HCT116 (cell line): ENCODE measurements around the gene SLC28A3. TPM values are rescaled to one million over a fixed set of nuclear protein-coding genes. Genes with fewer than 3 reads are reported as not detected.

Experiments used
- ATAC-seq: fragments of 200-7000 bp; cut with Tn5 transposase; 2 replicates; pipeline ENCODE4 v1.9.1; 2020; ENCODE audit warnings: mild to moderate bottlenecking, moderate library complexity
- BruUV-seq: library from RNA; stranded (reverse); fragments of 400-500 nt; replicated peaks from 2 replicates; lab custom pipeline; 2021; lab: Mats Ljungman, UMichigan
- CTCF ChIA-PET: fragments of 300-600 bp; sonication (Branson Sonifier 250); formaldehyde crosslinking; loops from one replicate; lab custom pipeline; 2021; ENCODE audit warnings: antibody characterized with exemption; lab: Charles Lee
- POLR2A ChIA-PET: fragments of 300-600, 350-600 bp; sonication (Branson Sonifier 250); formaldehyde crosslinking; loops from one replicate; lab custom pipeline; 2021; ENCODE audit warnings: antibody characterized with exemption; lab: Charles Lee
- RAD21 ChIA-PET, 2 experiments: fragments of 300-600 bp; sonication (Branson Sonifier 250); formaldehyde crosslinking; loops; one replicate each; lab custom pipeline; 2023; ENCODE audit warnings: low total read pairs in 2 of 2; ENCODE audit not compliant: uncharacterized antibody in 2 of 2, unreplicated experiment in 2 of 2, low non-redundant PET in 1 of 2; lab: Charles Lee
- DNase-seq: peaks from one replicate; pipeline ENCODE4 v3.0.0-alpha.2; 2010; ENCODE audit warnings: low read depth, low spot score
- H2AFZ ChIP-seq: fragments of 200-600 bp; shearing (Covaris generic), sonication (generic); 2 replicates; pipeline ENCODE4 v1.6.1; 2017; ENCODE audit warnings: low read depth, mixed run types, mixed read lengths, antibody characterized with exemption, low read length; ENCODE audit not compliant: poor library complexity, severe bottlenecking
- H3K27ac ChIP-seq: 2 replicates; pipeline ENCODE4 v1.5.1; 2012; ENCODE audit warnings: low read depth, low read length
- H3K27me3 ChIP-seq: fragments of 200-600 bp; sonication (generic); 2 replicates; pipeline ENCODE4 v1.6.1; 2016; ENCODE audit warnings: mixed run types, low read length, mixed read lengths; ENCODE audit not compliant: insufficient read depth
- H3K36me3 ChIP-seq, 2 experiments: fragments of 200-500 bp in 1 of 2; fragments of 200-600 bp in 1 of 2; sonication (Bioruptor generic) in 1 of 2; sonication (generic) in 1 of 2; 2 replicates each; pipeline versions ENCODE4 v1.5.1 to v1.6.1; 2014 to 2016; ENCODE audit warnings: low read length in 2 of 2, inconsistent platforms in 1 of 2, mixed read lengths in 1 of 2, mixed run types in 1 of 2; ENCODE audit not compliant: insufficient read depth in 2 of 2, control insufficient read depth in 1 of 2
- H3K4me1 ChIP-seq, 2 experiments: fragments of 200-600 bp in 1 of 2; sonication (generic) in 1 of 2; 2 replicates each; pipeline versions ENCODE4 v1.5.1 to v1.6.1; 2012 to 2017; ENCODE audit warnings: low read length in 2 of 2, inconsistent platforms in 1 of 2, mild to moderate bottlenecking in 1 of 2, mixed read lengths in 1 of 2, mixed run types in 1 of 2, moderate library complexity in 1 of 2; ENCODE audit not compliant: insufficient read depth in 2 of 2, control insufficient read depth in 1 of 2
- H3K4me2 ChIP-seq: fragments of 200-600 bp; sonication (generic); 2 replicates; pipeline ENCODE4 v1.6.1; 2017; ENCODE audit warnings: mixed run types, low read length, mixed read lengths
- H3K4me3 ChIP-seq, 2 experiments: fragments of 200-600 bp in 1 of 2; sonication (generic) in 1 of 2; replicated peaks in 1 of 2; 2 replicates each; pipeline ENCODE4 v1.5.1; 2011 to 2016; ENCODE audit warnings: low read length in 2 of 2, control low read depth in 1 of 2, low read depth in 1 of 2, mild to moderate bottlenecking in 1 of 2, mixed read lengths in 1 of 2, mixed run types in 1 of 2
- H3K79me2 ChIP-seq: fragments of 200-600 bp; sonication (generic); 2 replicates; pipeline ENCODE4 v1.6.1; 2017; ENCODE audit warnings: mild to moderate bottlenecking, mixed run types, low read length, moderate library complexity, mixed read lengths; ENCODE audit not compliant: insufficient read depth
- H3K9ac ChIP-seq: fragments of 200-600 bp; sonication (generic); 2 replicates; pipeline ENCODE4 v1.6.1; 2016; ENCODE audit warnings: low read length, mixed read lengths
- H3K9me2 ChIP-seq: fragments of 200-600 bp; sonication (generic), shearing (Covaris generic); 2 replicates; pipeline ENCODE4 v1.6.1; 2017; ENCODE audit warnings: mixed run types, mild to moderate bottlenecking, moderate library complexity; ENCODE audit not compliant: insufficient read depth
- H3K9me3 ChIP-seq, 2 experiments: fragments of 200-500 bp in 1 of 2; fragments of 200-600 bp in 1 of 2; sonication (Bioruptor generic) in 1 of 2; sonication (generic) in 1 of 2; 2 replicates each; pipeline ENCODE4 v1.6.1; 2014 to 2017; ENCODE audit warnings: low read length in 2 of 2, mixed read lengths in 2 of 2, inconsistent platforms in 1 of 2, low read depth in 1 of 2, mild to moderate bottlenecking in 1 of 2, mixed run types in 1 of 2, moderate library complexity in 1 of 2; ENCODE audit not compliant: control insufficient read depth in 1 of 2, insufficient read depth in 1 of 2
- H4K20me1 ChIP-seq: fragments of 200-600 bp; sonication (generic), shearing (Covaris generic); 2 replicates; pipeline ENCODE4 v1.6.1; 2017; ENCODE audit warnings: mixed run types, mild to moderate bottlenecking, moderate library complexity; ENCODE audit not compliant: insufficient read depth
- ATF3 ChIP-seq: IDR thresholded peaks from 2 replicates; pipeline ENCODE4 v1.6.1; 2012
- CBX3 ChIP-seq: IDR thresholded peaks from 2 replicates; pipeline ENCODE4 v1.6.1; 2012; ENCODE audit warnings: low read depth
- CEBPB ChIP-seq: IDR thresholded peaks from 2 replicates; pipeline ENCODE4 v1.6.1; 2012; ENCODE audit warnings: low read depth
- EGR1 ChIP-seq: IDR thresholded peaks from 2 replicates; pipeline ENCODE4 v1.6.1; 2012; ENCODE audit warnings: low read depth
- ELF1 ChIP-seq: IDR thresholded peaks from 2 replicates; pipeline ENCODE4 v1.6.1; 2012; ENCODE audit warnings: low read depth, borderline replicate concordance
- EZH2 ChIP-seq: fragments of 200-600 bp; sonication (generic); IDR thresholded peaks from 2 replicates; pipeline ENCODE4 v1.6.1; 2017; ENCODE audit warnings: antibody characterized with exemption, mixed run types
- EZH2phosphoT487 ChIP-seq: fragments of 200-600 bp; IDR thresholded peaks from 2 replicates; pipeline ENCODE4 v1.6.1; 2018; ENCODE audit warnings: antibody characterized with exemption, borderline replicate concordance
- JUND ChIP-seq: IDR thresholded peaks from 2 replicates; pipeline ENCODE4 v1.6.1; 2012
- MAX ChIP-seq: IDR thresholded peaks from 2 replicates; pipeline ENCODE4 v1.6.1; 2012
- POLR2A ChIP-seq: IDR thresholded peaks from 2 replicates; pipeline ENCODE4 v1.7.0; 2011; ENCODE audit warnings: borderline replicate concordance; ENCODE audit not compliant: insufficient read depth, insufficient read length; ENCODE audit errors: extremely low read depth
- POLR2AphosphoS5 ChIP-seq: IDR thresholded peaks from 2 replicates; pipeline ENCODE4 v1.6.1; 2011; ENCODE audit warnings: mild to moderate bottlenecking, low read depth, low read length, moderate library complexity
- RAD21 ChIP-seq: IDR thresholded peaks from 2 replicates; pipeline ENCODE4 v1.6.1; 2012; ENCODE audit warnings: low read depth, mild to moderate bottlenecking
- SIN3A ChIP-seq: IDR thresholded peaks from 2 replicates; pipeline ENCODE4 v1.6.1; 2012; ENCODE audit warnings: low read depth
- SP1 ChIP-seq: IDR thresholded peaks from 2 replicates; pipeline ENCODE4 v1.6.1; 2012; ENCODE audit warnings: low read depth
- SRF ChIP-seq: IDR thresholded peaks from 2 replicates; pipeline ENCODE4 v1.6.1; 2012; ENCODE audit warnings: low read depth
- TCF7L2 ChIP-seq: IDR thresholded peaks from 2 replicates; pipeline ENCODE4 v1.7.0; 2011; ENCODE audit warnings: borderline replicate concordance, inconsistent platforms; ENCODE audit not compliant: insufficient read depth, insufficient read length; ENCODE audit errors: extremely low read depth
- YY1 ChIP-seq: IDR thresholded peaks from 2 replicates; pipeline ENCODE4 v1.6.1; 2011; ENCODE audit warnings: low read length, low read depth, moderate library complexity, mild to moderate bottlenecking; ENCODE audit not compliant: insufficient replicate concordance; ENCODE audit errors: extremely low read depth
- ZNF274 ChIP-seq: fragments of 200-500 bp; sonication (Bioruptor generic); IDR thresholded peaks from 2 replicates; pipeline ENCODE4 v1.6.1; 2014; ENCODE audit warnings: mild to moderate bottlenecking, low read depth, low read length, inconsistent platforms
- intact Hi-C: fragments of 100-400 bp; cut with micrococcal nuclease; formaldehyde crosslinking; loops from 2 replicates; pipeline ENCODE4 v1.10.0; 2022
- total RNA-seq: library from RNA; stranded (reverse); gene quantifications from one replicate; pipeline ENCODE4 v1.2.1, GENCODE V29; 2021; ENCODE audit not compliant: unreplicated experiment
- TF ChIP-seq, protein P1 (sequence below): IDR thresholded peaks from 2 replicates; pipeline ENCODE4 v1.6.1; 2012; ENCODE audit warnings: low read depth

Gene SLC28A3
- total RNA-seq, 1 experiment from 2014 or later: not detected

DNA sequence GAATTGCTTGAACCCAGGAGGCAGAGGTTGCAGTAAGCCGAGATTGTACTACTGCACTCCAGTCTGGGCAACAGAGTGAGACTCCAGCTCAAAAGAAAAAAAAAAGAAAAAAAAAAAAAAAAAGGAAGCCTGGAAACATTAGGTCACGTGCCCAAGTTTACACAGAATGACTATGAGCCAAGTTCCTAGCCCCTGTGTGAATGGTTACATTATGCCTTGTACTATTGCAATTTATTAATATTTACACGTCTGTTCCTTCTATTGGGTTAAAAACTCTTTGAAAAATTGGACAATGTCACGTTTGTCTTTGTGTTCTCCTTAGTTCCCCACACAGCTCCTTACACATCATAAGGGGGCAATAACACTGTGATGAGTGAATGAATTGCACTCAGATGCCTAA is 33.5 kb upstream of the SLC28A3 start:
- no peaks in the 10 kb centered on the region for H3K4me1 ChIP-seq
- CTCF ChIA-PET: no interaction called here
- no peaks in the 10 kb centered on the region for H3K36me3 ChIP-seq
- no peak overlapping the region for H3K27ac ChIP-seq
- H2AFZ ChIP-seq: no peak overlapping the region
- no peaks in the 10 kb centered on the region for H3K9me2 ChIP-seq
- ATAC-seq: no peak
- BruUV-seq: no TSS peak
- no peak overlapping the region for H3K9ac ChIP-seq
- TF ChIP-seq EGR1 (no peak), ATF3 (no peak), POLR2A (no peak), CBX3 (no peak), CEBPB (no peak), SIN3A (no peak), EZH2phosphoT487 (no peak), SP1 (no peak), RAD21 (no peak), SRF (no peak)
- intact Hi-C loops: no loop called here
- no peaks in the 10 kb centered on the region for H3K9me3 ChIP-seq
- H3K27me3 ChIP-seq: peaks cover 5% of the 10 kb centered on the region; the same call in 1 of the 2 replicates
- no peaks in the 10 kb centered on the region for H4K20me1 ChIP-seq
- no peak overlapping the region for H3K4me3 ChIP-seq
- POLR2A ChIA-PET: no interaction called here
- RAD21 ChIA-PET: no interaction called here
- no peak for DNase-seq
- H3K4me2 ChIP-seq: no peak overlapping the region
- H3K79me2 ChIP-seq: no peaks in the 10 kb centered on the region

- RAD21 ChIA-PET: no interaction called here
- Histone ChIP-seq H3K4me3 (no peak overlapping the region), H4K20me1 (no peaks in the 10 kb centered on the region), H3K4me1 (no peaks in the 10 kb centered on the region), H3K27ac (no peak overlapping the region), H3K9me2 (no peaks in the 10 kb centered on the region), H3K79me2 (no peaks in the 10 kb centered on the region), H3K36me3 (no peaks in the 10 kb centered on the region), H3K27me3 (peaks cover 5% of the 10 kb centered on the region; the same call in 1 of the 2 replicates), H3K9ac (no peak overlapping the region), H3K4me2 (no peak overlapping the region), H3K9me3 (no peaks in the 10 kb centered on the region), H2AFZ (no peak overlapping the region)
- DNase-seq (no peak), ATAC-seq (no peak)
- no TSS peak for BruUV-seq
- CTCF ChIA-PET: no interaction called here
- intact Hi-C loops: no loop called here
- POLR2A ChIA-PET: no interaction called here
- TF ChIP-seq EZH2 (no peak), YY1 (no peak), EGR1 (no peak), ELF1 (no peak), JUND (no peak), MAX (no peak), TCF7L2 (no peak), SP1 (no peak), RAD21 (no peak), POLR2A (no peak), SIN3A (no peak), CBX3 (no peak), ZNF274 (no peak), EZH2phosphoT487 (no peak), POLR2AphosphoS5 (no peak), CEBPB (no peak)
- TF ChIP-seq, protein P1, sequence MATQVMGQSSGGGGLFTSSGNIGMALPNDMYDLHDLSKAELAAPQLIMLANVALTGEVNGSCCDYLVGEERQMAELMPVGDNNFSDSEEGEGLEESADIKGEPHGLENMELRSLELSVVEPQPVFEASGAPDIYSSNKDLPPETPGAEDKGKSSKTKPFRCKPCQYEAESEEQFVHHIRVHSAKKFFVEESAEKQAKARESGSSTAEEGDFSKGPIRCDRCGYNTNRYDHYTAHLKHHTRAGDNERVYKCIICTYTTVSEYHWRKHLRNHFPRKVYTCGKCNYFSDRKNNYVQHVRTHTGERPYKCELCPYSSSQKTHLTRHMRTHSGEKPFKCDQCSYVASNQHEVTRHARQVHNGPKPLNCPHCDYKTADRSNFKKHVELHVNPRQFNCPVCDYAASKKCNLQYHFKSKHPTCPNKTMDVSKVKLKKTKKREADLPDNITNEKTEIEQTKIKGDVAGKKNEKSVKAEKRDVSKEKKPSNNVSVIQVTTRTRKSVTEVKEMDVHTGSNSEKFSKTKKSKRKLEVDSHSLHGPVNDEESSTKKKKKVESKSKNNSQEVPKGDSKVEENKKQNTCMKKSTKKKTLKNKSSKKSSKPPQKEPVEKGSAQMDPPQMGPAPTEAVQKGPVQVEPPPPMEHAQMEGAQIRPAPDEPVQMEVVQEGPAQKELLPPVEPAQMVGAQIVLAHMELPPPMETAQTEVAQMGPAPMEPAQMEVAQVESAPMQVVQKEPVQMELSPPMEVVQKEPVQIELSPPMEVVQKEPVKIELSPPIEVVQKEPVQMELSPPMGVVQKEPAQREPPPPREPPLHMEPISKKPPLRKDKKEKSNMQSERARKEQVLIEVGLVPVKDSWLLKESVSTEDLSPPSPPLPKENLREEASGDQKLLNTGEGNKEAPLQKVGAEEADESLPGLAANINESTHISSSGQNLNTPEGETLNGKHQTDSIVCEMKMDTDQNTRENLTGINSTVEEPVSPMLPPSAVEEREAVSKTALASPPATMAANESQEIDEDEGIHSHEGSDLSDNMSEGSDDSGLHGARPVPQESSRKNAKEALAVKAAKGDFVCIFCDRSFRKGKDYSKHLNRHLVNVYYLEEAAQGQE: no peak
These were observed 31.2 kb upstream of the SLC28A3 start for GRCh38 chr9:84371737-84372136.
